DMS153 treated with DMSO at 0.1 percent for 48 hours (cell line): ENCODE data around the gene HNRNPA2B1.
"Not testable (repeated sequence)": the region's sequence is repeated elsewhere in the genome, so short reads cannot be mapped to it uniquely, and the experiment has no call there.

ENCODE experiments used
- DNase-seq: peaks from one replicate; lab custom pipeline; 2025; ENCODE audit not compliant: unreplicated experiment; lab: John Stamatoyannopoulos, UW

The HNRNPA2B1 gene

GRCh38 chr7:26147646-26148306, 52.8 kb downstream of the HNRNPA2B1 start:
- DNase-seq = not testable (repeated sequence)

GRCh38 chr7:26147030-26147429, 53.5 kb downstream of the HNRNPA2B1 start:
- no peak for DNase-seq

- DNase-seq = no peak
Measured at GRCh38 chr7:26145238-26145637, 55.3 kb downstream of the HNRNPA2B1 start.

- DNase-seq = no peak
Measured at GRCh38 chr7:26144184-26145080, 56.1 kb downstream of the HNRNPA2B1 start.

GRCh38 chr7:26143298-26144048, 57.1 kb downstream of the HNRNPA2B1 start:
- no peak for DNase-seq

GRCh38 chr7:26141077-26141476, 59.5 kb downstream of the HNRNPA2B1 start:
- no peak for DNase-seq

- DNase-seq = no peak
Measured at GRCh38 chr7:26140380-26140779, 60.2 kb downstream of the HNRNPA2B1 start.
